Astrocyte of the cerebellum (primary cell): Measurements from ENCODE around the gene RAP1GAP.

ENCODE experiments used
- DNase-seq: peaks from one replicate; pipeline ENCODE4 v3.0.0-alpha.2; 2011; ENCODE audit warnings: low read depth
- H3K4me3 ChIP-seq: 2 replicates; pipeline ENCODE4 v1.5.1; 2011; ENCODE audit warnings: mild to moderate bottlenecking, low read depth, low read length, moderate library complexity
- in situ Hi-C: cut with HindIII; loops from 2 replicates; pipeline ENCODE4 v1.10.0; 2017; ENCODE audit warnings: low sequenced_read_pairs
- TF ChIP-seq, protein P1 (sequence below): IDR thresholded peaks from 2 replicates; pipeline ENCODE4 v1.5.1; 2012; ENCODE audit warnings: low read length, low read depth, moderate library complexity, mild to moderate bottlenecking; ENCODE audit errors: missing control alignments

The RAP1GAP gene

DNA sequence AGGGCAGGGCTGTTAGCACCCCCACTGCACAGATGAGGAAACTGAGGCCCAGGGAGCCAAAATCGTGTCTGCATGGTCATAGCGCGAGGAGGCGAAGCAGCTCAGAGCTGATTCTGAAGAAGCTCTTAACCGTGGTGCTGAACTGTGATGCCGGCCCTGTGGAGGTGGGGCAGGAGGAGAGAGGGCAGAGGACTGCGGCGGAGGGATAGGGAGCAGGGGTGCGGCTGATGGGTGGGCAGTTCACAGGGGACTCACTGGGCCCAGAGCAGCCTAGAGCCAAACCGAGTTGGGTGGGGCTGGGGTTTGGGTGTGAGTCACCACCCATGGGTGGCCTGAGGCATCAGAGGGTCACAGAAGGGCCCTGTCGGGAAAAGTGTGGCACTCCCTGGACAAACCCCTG lies 74.7 kb downstream of the RAP1GAP start:
- TF ChIP-seq, protein P1, sequence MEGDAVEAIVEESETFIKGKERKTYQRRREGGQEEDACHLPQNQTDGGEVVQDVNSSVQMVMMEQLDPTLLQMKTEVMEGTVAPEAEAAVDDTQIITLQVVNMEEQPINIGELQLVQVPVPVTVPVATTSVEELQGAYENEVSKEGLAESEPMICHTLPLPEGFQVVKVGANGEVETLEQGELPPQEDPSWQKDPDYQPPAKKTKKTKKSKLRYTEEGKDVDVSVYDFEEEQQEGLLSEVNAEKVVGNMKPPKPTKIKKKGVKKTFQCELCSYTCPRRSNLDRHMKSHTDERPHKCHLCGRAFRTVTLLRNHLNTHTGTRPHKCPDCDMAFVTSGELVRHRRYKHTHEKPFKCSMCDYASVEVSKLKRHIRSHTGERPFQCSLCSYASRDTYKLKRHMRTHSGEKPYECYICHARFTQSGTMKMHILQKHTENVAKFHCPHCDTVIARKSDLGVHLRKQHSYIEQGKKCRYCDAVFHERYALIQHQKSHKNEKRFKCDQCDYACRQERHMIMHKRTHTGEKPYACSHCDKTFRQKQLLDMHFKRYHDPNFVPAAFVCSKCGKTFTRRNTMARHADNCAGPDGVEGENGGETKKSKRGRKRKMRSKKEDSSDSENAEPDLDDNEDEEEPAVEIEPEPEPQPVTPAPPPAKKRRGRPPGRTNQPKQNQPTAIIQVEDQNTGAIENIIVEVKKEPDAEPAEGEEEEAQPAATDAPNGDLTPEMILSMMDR = no peak
- no peak for DNase-seq
- H3K4me3 ChIP-seq = no peak overlapping the region
- in situ Hi-C loops = no loop called here

DNA sequence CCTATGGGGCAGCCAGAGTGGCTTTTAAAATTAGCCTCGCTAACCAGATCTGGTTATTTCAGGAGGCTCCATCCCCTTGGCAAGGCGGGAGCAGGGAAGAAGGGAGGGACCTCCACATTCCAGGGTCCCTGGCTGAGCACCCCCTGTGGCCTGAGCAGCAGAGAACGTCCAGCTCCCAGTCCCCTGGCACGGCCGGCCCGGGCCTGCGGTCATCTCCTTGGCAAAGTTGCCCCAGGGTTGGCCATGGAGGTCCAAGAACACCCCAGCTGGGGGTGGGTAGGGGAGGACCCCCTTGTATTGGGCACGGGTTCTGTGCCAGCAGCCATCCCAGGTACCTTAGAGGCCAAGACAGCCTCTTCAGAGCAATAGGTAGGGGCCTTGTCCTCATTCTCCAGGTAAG lies 75.9 kb downstream of the RAP1GAP start:
- TF ChIP-seq, protein P1 = no peak
- H3K4me3 ChIP-seq = no peak overlapping the region
- in situ Hi-C loops = no loop called here
- no peak for DNase-seq

DNA sequence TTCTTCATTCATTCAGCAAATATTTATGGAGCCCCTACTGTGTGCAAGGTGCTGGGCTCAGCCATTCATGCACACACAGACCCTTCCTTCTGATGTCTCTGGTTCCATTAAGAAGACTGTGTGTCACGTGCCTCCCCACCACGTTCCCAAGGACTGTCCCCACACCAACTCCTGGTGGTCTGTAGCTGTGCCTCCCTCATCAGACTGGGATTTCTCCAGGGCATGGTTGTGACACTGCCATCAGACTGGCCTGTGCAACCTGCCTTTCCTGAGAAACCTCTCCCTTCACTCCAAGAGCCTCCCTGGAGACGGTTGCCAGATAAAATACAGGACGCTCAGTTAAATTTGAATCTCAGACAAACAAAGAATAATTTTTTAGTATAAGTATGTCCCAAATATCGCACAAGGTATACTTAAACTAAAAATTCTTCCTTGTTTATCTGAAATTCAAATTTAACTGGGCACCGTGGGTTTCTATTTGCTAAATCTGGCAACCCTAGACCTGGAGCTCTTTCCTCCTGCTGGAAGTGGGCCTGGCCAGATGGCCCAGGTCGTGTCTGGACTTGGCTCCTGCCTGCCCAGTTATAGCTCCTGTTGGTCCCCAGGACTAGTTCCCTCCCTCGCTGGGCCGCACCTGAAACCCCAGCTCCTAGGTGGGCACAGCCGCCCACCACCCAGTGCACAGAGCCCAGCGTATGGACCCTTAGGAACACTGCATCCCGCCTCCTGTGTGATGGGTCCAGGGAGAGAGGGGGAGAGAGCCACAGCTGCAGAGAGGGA lies 76.9 kb downstream of the RAP1GAP start:
- no peak overlapping the region for H3K4me3 ChIP-seq
- DNase-seq = no peak
- in situ Hi-C loops = no loop called here
- TF ChIP-seq, protein P1 = no peak

DNA sequence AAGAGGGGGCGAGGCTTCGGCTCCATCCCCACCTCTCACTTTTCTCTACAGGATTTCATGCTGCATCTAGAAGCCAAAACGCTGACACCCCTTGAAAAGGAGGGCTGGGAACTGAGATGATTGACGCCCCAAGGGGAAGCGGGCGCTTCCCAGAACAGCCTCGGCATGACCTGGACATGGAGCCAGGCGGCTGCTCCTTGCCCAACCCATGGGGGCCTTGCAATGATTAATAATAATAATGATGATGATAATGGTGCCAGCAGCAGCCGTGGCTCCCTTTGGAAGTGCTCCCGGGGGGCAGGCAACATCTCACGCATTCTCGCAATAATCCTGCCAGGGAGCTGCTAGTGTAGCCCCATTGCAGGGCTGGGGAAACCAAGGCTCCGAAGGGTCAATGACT lies 78.2 kb downstream of the RAP1GAP start:
- DNase-seq = no peak
- in situ Hi-C loops = no loop called here
- no peak overlapping the region for H3K4me3 ChIP-seq
- TF ChIP-seq, protein P1 = no peak

DNA sequence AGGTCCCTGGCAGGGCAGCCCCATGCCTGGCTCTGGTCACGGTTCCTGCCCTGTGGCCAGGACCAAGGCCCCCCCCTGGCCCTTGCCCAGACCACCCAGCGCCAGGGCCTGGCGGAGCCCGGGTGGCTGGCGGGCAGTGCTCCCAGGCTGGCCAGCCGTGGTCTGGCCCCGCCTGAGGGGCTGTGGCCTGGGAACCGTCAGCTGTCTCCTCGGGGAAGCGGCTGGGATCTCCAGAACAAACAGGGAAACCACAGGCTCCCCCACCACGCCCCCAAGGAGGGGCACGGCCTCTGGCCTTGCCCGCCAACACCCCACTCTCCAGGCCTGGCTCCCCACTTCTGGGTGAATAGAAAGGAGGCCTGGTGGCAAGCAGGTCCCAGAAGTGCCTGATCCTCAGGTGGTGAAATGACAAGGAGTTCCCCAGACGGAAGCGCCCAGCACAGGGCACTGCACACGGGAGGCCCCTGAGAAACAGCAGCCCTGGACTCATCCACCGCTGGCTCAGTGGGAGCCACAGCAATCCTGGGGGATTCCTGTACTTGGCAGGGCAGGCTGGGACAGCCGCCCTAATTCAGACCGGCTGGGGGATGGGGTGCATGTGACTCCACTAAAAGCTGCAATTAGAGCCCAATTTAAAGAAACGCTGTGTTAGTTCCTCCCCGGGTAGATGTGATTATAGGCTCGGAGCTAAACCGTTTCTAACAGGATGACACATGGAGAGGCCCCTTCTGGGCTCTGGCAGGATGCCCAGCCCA lies 78.9 kb downstream of the RAP1GAP start:
- TF ChIP-seq, protein P1 = no peak
- no peak overlapping the region for H3K4me3 ChIP-seq
- in situ Hi-C loops = no loop called here
- DNase-seq = no peak

DNA sequence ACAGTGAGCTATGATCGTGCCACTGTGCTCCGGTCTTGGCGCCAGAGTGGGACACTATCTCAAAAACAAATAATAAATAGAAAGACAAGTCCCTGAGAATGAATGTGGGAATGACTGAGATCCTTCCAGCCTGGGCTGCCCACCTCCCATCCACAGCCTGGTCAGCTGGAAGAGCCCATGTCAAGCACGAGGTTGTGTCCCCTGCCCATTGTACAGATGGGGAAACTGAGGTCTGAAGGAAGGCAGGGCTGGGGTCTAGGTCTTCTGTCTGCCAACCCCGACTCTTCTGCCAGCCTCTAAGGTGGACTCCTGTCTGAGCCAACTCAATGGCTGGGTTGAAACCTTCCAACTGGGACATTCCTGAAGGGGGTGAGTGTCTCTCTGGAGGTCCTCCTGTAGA lies 79.5 kb downstream of the RAP1GAP start:
- DNase-seq = no peak
- no peak overlapping the region for H3K4me3 ChIP-seq
- in situ Hi-C loops = no loop called here
- TF ChIP-seq, protein P1 = no peak
